ENCODE data around the gene HOXB7.

HOXB7 gene

GRCh38 chr17:48578616-48579470 lies 32.0 kb downstream of the HOXB7 start:
- DNase-seq, result no peak

GRCh38 chr17:48577946-48578615 lies 32.7 kb downstream of the HOXB7 start, which contains the start of gene HOXB4:
TSS of gene HOXB4 (minus strand) at chr17:48578350. CDS start at chr17:48578319, 31 bp downstream.
- peak; percentile 66 for DNase-seq

DNA sequence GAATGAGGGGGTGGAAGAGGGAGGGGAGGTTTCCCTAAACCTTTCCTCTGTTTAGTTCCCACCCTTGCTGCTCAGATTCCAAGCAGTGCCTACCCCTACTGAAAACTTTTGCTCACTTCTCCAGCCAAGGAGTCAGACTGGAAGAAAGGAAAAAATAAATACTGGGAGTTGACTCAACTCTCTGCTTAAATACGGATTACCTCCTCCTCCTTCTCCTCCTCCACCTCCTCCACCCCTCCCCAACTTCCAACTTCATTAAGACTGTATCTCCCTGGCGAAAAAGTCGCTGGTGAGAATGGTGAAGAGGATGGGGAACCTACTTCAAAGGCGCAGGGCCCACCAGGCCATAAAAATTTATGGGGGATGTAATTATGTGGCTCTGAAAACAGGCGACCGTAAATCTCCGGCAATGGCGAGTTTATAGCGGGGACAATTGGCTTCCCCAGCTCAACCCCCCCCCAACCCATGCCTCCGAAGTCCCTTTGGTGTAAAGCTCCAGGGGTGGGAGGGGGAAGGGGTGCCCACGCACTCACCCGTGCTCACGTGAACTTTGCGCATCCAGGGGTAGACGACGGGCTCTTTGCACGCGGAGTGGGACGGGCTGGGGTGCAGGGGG lies 33.4 kb downstream of the HOXB7 start:
- no peak for DNase-seq

DNA sequence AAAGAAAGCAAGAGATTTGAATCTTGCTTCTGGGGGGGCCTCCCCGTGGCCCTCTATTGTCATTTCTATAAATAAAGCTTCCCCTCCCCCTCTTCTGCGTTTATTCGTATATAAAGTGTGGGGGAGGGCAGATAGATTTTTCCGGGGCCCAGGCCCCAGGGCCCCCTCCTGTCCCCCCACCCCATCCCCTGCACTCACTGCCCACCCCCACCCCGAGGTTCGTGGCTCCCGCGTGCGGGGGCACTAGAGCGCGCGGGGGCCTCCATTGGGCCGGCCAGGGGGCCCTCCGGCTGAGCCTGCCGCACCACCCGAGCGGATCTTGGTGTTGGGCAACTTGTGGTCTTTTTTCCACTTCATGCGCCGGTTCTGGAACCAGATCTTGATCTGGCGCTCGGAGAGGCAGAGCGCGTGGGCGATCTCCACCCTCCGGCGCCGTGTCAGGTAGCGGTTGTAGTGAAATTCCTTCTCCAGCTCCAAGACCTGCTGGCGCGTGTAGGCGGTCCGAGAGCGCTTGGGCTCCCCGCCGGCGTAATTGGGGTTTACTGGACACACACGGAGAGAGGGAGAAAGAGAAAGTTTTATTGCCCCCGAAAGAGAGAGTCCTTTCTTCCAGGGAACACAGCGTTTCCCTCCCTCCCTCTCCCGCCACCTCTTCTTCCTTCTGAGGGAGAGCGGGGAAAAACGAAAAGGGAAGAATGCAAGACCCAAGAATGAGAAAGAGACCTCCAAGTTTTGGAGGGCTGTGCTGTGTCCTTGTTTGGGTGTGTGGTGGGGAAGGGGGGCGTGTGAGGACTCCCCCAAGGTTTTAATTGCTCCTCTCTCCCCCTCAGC lies 34.1 kb downstream of the HOXB7 start:
- DNase-seq, result no peak

DNA sequence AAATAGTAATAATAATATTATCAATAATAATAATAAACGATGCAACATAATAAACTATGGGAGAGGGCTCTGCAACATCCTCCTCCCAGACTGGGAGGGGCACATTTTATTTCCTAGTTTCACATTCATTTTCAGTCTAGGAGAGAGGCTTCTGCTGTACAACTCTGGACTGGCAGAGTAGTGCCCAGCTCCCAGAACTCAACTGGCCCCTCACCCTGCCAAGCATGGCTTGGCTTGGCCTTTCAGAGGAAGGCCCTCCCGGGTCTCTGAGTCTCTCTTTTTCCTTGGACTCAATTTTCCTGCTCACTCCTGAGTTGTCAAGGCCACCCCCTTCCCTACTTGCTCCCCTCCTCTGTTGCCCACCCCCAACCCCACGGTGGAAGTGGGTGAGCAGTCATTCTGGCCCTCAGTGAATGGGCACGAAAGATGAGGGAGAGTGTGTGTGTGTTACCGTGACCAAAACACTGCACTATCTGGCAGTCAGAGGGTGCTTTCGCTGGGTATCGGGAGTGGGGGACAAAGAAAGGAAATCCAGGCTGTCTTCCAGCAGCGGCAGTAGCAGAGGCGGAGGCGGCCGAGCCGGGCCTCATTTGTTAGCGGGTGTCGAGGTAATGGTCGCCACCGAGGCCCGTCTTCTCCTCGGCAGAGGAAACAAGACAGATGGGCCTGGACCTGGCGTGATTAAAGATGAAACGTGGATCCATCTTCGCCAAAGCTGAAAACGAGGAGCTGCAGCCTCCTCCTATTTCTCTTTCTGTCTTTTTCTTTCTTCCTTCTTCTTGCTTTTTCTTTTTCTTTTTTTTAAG lies 34.9 kb downstream of the HOXB7 start:
- no peak for DNase-seq

DNA sequence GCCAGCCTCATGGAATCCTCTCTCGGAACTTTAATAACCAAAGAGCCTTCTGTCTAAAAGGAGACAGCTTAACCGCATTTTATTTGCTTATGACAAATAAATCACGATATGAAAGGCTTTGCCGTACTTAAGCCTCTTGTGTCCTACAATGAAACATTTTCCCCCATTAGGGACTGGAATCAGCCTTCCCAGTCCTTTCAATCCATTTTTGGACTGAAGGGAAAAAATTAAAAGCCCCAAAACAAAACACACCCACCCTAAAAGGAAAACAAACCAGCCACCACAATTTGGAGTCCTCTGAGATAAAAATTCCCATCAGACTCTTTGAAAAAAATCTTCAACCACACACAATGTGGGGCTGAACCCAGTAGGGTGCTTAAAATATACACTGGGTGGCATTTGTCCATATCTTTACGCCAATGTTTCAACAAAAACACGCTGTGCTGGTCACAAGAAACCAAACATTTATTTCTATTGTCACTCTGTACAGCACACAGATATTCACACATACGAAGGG lies 35.7 kb downstream of the HOXB7 start:
- DNase-seq, result no peak

- no peak for DNase-seq
These were observed 36.2 kb downstream of the HOXB7 start for GRCh38 chr17:48574505-48575065.

- DNase-seq, result no peak
These were observed 38.9 kb downstream of the HOXB7 start for GRCh38 chr17:48571826-48572417.

- no peak for DNase-seq
These were observed 39.6 kb downstream of the HOXB7 start for GRCh38 chr17:48571024-48571818.

DNA sequence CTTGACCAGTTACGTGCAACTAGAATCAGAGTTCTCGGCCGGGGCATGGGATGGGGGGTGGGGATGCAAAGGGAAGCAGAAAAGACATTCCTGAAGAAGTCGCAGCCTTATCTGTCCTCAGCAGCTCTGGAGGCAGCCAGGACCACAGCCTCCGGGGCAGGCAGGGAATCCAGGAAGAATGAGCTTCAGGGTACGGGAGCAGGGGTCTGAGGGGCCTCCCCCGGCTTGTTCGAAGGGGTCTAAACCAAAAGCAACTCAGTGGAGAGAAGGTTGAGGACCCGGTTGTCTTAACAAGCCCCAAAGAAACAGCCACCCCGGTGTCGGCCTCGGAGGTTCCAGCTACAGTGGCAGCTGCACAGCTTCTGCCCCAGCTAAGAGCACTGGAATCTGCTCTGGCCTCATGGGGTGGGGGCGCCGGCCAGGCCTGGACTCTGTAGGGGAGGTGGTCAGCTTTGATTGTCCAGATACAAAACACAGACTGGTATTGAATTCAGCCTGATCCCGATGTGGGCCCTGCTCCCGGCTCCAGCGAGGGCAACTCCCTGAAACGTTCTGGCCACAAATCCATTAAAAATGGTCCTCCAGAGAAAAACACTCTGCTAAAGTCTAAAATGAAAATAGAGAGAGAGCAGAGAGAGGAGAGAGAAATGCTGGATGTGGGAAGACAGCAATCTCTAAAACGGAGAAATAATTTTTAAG lies 40.3 kb downstream of the HOXB7 start:
- DNase-seq, result no peak

- no peak for DNase-seq
These were observed 41.0 kb downstream of the HOXB7 start for GRCh38 chr17:48569674-48570324.

GRCh38 chr17:48569240-48569582 lies 41.6 kb downstream of the HOXB7 start:
- no peak for DNase-seq

GRCh38 chr17:48568499-48569239 lies 42.1 kb downstream of the HOXB7 start:
- DNase-seq, result no peak

DNA sequence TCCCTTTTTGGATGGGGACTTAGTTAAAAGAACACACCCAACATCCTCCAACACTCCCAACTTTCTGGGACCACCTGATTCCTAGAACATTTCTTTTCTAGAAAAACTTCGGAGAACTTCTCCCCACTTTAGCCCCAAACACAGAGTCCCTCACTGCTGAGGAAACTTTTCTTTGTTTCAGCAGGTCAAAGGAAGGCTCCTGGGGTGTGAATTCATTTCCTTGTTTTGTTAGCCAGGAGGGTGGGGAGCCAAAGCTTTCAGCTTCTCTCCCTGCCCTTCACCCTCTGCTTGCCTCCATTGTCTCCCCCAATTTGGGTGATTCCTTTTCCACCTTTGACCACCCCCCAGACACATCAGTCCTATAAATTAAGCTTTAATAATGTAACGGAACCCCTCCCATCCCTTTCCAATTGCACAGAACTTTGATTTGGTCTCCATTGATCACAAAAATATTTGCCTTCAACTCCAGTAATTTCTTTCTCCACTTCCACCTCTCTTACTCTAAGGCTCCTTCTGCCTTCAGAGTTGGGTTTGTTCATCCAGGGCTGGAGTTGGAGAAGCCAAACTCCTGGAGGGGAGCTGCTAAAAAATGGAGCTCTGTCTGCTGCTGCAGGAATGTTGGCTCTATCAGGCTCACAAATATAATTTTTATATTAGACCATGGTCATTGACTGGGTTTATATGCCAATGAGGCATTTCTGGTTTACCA lies 43.0 kb downstream of the HOXB7 start:
- DNase-seq, result no peak

DNA sequence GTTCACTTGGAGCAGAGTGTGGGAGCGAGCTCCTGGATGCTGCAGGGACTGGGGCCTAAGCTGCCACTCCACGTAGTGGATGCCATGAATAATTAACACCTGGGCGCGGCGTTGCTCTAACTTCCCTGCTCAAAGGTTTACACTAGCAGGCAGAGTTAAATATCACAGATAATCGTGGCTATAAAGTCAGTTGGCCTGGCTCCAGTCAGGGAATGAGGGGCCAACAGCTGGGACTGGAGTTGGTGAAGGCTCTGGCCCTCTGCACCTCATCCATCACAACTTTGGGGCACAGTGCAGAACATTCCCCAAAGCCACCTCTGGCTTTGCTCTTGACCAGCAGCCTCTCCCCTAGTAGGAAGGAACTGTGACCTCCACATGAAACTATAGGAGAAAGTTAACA lies 43.6 kb downstream of the HOXB7 start:
- no peak for DNase-seq

DNA sequence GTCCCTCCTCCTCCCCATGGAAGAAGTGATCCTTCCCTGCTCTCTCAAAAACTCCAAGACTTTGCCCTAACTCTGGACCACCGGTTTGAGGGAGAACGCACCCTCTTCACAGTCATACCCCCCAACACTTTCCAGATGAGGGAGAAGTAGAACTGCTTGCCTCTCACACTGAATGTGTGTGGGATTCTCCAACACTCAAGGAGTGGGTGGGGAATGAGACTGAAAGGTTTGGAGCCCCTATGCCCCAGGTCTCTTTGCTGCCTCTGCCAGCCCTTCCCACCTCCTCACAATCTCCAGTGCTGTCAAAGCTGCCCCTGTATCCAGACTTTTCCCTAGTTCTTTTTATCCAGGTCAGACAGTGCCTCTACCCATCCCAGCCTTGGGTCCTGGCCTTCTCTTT lies 44.1 kb downstream of the HOXB7 start:
- no peak for DNase-seq

GRCh38 chr17:48565925-48566710 lies 44.7 kb downstream of the HOXB7 start:
- DNase-seq, result no peak

Measured in T-helper 9 cell (primary cell).